Thyroid gland (tissue), 4 donors: ENCODE data around the gene AGMO. TPM values are rescaled to one million over a fixed set of nuclear protein-coding genes. Genes with fewer than 3 reads are reported as not detected.

Experiments
- DNase-seq, 2 donors: peaks; one replicate each; pipeline ENCODE4 v3.0.0-alpha.2; 2019
- H3K27ac ChIP-seq, 3 donors: fragments of 200-600 bp; sonication (generic); 1 replicate in 2 of 3; 2 replicates in 1 of 3; pipeline ENCODE4 v1.5.1; 2016 to 2019; ENCODE audit warnings: mild to moderate bottlenecking in 1 of 3, moderate library complexity in 1 of 3
- H3K27me3 ChIP-seq: fragments of 200-600 bp; sonication (generic); one replicate; pipeline ENCODE4 v1.5.1; 2019
- H3K36me3 ChIP-seq, 2 donors: fragments of 200-600 bp; sonication (generic); one replicate each; pipeline ENCODE4 v1.5.1; 2016 to 2019
- H3K4me1 ChIP-seq, 2 donors: fragments of 200-600 bp; sonication (generic); one replicate each; pipeline ENCODE4 v1.5.1; 2017 to 2019
- H3K4me3 ChIP-seq, 3 donors: fragments of 200-600 bp; sonication (generic); replicated peaks in 1 of 3; 1 replicate in 2 of 3; 2 replicates in 1 of 3; pipeline ENCODE4 v1.5.1; 2016; ENCODE audit warnings: mild to moderate bottlenecking in 1 of 3
- H3K9me3 ChIP-seq: fragments of 200-600 bp; sonication (generic); one replicate; pipeline ENCODE4 v1.5.1; 2017
- CTCF ChIP-seq, 6 experiments: fragments of 200-600 bp in 3 of 6; fragments of 450-650 bp in 3 of 6; sonication (generic) in 3 of 6; IDR thresholded peaks; one replicate each; pipeline ENCODE4 v1.5.1; 2016 to 2019; ENCODE audit warnings: antibody characterized with exemption in 6 of 6, mild to moderate bottlenecking in 2 of 6, inconsistent platforms in 1 of 6, moderate library complexity in 1 of 6
- POLR2A ChIP-seq, 2 donors: fragments of 450-650 bp; IDR thresholded peaks; one replicate each; pipeline ENCODE4 v1.6.1; 2017; ENCODE audit warnings: antibody characterized with exemption in 2 of 2, mild to moderate bottlenecking in 2 of 2, moderate library complexity in 1 of 2
- WGBS, 2 donors: methylation state at CpG; one replicate each; pipeline ENCODE4 v1.1.5; 2017; 5-methylcytosine and 5-hydroxymethylcytosine counted together
- intact Hi-C: fragments of 100-400 bp; cut with DNase I; formaldehyde crosslinking; loops from one replicate; pipeline ENCODE4 v1.15.1; 2023
- total RNA-seq, 4 donors: library from RNA; depleted of rRNA; stranded (reverse); fragments of >200 nt; gene quantifications; one replicate each; pipeline ENCODE4 v1.2.3, GENCODE V29; 2016

The AGMO gene
- total RNA-seq, 4 donors from 2014 or later = 0.83 to 2.0 (median 1.8) TPM

GRCh38 chr7:15567036-15567435 lies 5.2 kb upstream of the AGMO start:
- no peaks in the 10 kb centered on the region for H3K9me3 ChIP-seq
- DNase-seq = no peak
- no peaks in the 10 kb centered on the region for H3K36me3 ChIP-seq
- no peak for TF ChIP-seq CTCF (IDR thresholded peaks at IDR 0.05)
- TF ChIP-seq POLR2A (IDR thresholded peaks at IDR 0.05) = no peak
- H3K4me3 ChIP-seq = no peak overlapping the region
- 74 to 88% methylated on average over 3 of the region's 3 CpGs for WGBS, 2 donors
- no peaks in the 10 kb centered on the region for H3K27me3 ChIP-seq
- H3K27ac ChIP-seq = no peak overlapping the region
- no peaks in the 10 kb centered on the region for H3K4me1 ChIP-seq
- intact Hi-C loops = no loop called here

GRCh38 chr7:15566476-15566875 lies 4.7 kb upstream of the AGMO start:
- 91 to 92% methylated on average over 5 of the region's 5 CpGs for WGBS, 2 donors
- H3K4me3 ChIP-seq = no peak overlapping the region
- TF ChIP-seq CTCF (IDR thresholded peaks at IDR 0.05) = no peak
- TF ChIP-seq POLR2A (IDR thresholded peaks at IDR 0.05) = no peak
- DNase-seq = no peak
- intact Hi-C loops = no loop called here
- H3K27ac ChIP-seq = no peak overlapping the region
- H3K4me1 ChIP-seq = no peaks in the 10 kb centered on the region
- no peaks in the 10 kb centered on the region for H3K27me3 ChIP-seq
- H3K36me3 ChIP-seq = no peaks in the 10 kb centered on the region
- no peaks in the 10 kb centered on the region for H3K9me3 ChIP-seq

- intact Hi-C loops = no loop called here
- H3K27me3 ChIP-seq = no peaks in the 10 kb centered on the region
- no peaks in the 10 kb centered on the region for H3K4me1 ChIP-seq
- no peaks in the 10 kb centered on the region for H3K36me3 ChIP-seq
- no peak for TF ChIP-seq POLR2A (IDR thresholded peaks at IDR 0.05)
- TF ChIP-seq CTCF (IDR thresholded peaks at IDR 0.05) = no peak
- H3K4me3 ChIP-seq = no peak overlapping the region
- WGBS, 2 donors = 61 to 76% methylated on average over 1 of the region's 1 CpG
- no peak for DNase-seq
- no peaks in the 10 kb centered on the region for H3K9me3 ChIP-seq
- peak overlapping the region; percentile 38 to 64 (median 46) for H3K27ac ChIP-seq
These were observed 847 bp downstream of the AGMO start for GRCh38 chr7:15560968-15561367.

- WGBS, 2 donors = 22 to 35% methylated on average over 3 of the region's 3 CpGs
- intact Hi-C loops = no loop called here
- H3K27ac ChIP-seq = peak overlapping the region in 1 of 3 donors; percentile 28
These were observed 2.3 kb downstream of the AGMO start for GRCh38 chr7:15559416-15559928.

GRCh38 chr7:15558756-15559155 lies 3.1 kb downstream of the AGMO start:
- intact Hi-C loops = no loop called here
- TF ChIP-seq CTCF (IDR thresholded peaks at IDR 0.05) = no peak
- TF ChIP-seq POLR2A (IDR thresholded peaks at IDR 0.05) = no peak
- Histone ChIP-seq H3K36me3 (no peaks in the 10 kb centered on the region), H3K4me3 (no peak overlapping the region), H3K4me1 (no peaks in the 10 kb centered on the region), H3K9me3 (no peaks in the 10 kb centered on the region), H3K27me3 (no peaks in the 10 kb centered on the region), H3K27ac (no peak overlapping the region)
- no peak for DNase-seq
- 80 to 89% methylated on average over 2 of the region's 2 CpGs for WGBS, 2 donors

More at GRCh38 chr7:15559416-15559928, 2.3 kb downstream of the AGMO start:
- H3K4me1 ChIP-seq = no peaks in the 10 kb centered on the region
- no peak overlapping the region for H3K4me3 ChIP-seq
- no peaks in the 10 kb centered on the region for H3K9me3 ChIP-seq
- H3K27me3 ChIP-seq = no peaks in the 10 kb centered on the region
- TF ChIP-seq CTCF (IDR thresholded peaks at IDR 0.05) (no peak), POLR2A (IDR thresholded peaks at IDR 0.05) (no peak)
- no peaks in the 10 kb centered on the region for H3K36me3 ChIP-seq
- DNase-seq = no peak
